Measurements from ENCODE around the gene POLN.

- TF ChIP-seq POLR2A (IDR thresholded peaks at IDR 0.05) (no peak), EP300 (IDR thresholded peaks at IDR 0.05) (no peak), CTCF (IDR thresholded peaks at IDR 0.05) (no peak)
These were observed 200.4 kb downstream of the POLN start for GRCh38 chr4:2041239-2042130.
